EH (cell line): ENCODE results near the gene AFF1.

Source experiments
- DNase-seq: peaks from one replicate; pipeline ENCODE4 v3.0.0-alpha.2; 2015; ENCODE audit warnings: low read depth

Gene AFF1

GRCh38 chr4:87150498-87151261, 215.9 kb downstream of the AFF1 start:
- DNase-seq, result peak; percentile 76

GRCh38 chr4:87151730-87152129, 216.9 kb downstream of the AFF1 start:
- DNase-seq, result peak; percentile 53

DNA sequence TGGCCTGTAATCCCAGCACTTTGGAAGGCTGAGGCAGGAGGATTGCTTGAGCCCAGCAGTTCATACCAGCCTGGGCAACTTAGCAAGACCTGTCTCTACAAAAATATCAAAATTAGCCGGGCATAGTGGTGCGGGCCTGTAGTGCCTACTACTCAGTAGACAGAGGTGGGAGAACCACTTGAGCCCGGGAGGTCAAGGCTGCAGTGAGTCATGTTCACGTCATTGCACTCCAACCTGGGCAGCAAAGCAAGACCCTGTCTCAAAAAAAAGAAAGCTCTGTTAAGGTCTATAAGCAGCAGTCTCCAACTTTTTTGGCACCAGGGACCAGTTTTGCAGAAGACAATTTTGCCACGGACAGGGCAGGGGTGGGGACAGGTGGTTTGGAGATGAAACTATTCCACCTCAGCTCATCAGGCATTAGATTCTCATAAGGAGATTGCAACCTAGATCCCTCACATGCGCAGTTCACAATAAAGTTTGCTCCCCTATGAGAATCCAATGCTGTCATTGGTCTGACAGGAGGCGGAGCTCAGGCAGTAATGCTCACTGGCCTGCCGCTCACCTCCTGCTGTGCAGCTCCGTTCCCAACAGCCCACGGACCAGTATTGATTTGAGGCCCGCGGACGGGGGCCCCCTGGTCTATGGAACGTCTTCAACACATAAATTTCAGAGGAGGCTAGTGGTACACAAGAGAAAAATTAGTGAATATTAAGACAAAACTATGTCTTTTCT, 217.7 kb downstream of the AFF1 start:
- DNase-seq, result no peak

DNA sequence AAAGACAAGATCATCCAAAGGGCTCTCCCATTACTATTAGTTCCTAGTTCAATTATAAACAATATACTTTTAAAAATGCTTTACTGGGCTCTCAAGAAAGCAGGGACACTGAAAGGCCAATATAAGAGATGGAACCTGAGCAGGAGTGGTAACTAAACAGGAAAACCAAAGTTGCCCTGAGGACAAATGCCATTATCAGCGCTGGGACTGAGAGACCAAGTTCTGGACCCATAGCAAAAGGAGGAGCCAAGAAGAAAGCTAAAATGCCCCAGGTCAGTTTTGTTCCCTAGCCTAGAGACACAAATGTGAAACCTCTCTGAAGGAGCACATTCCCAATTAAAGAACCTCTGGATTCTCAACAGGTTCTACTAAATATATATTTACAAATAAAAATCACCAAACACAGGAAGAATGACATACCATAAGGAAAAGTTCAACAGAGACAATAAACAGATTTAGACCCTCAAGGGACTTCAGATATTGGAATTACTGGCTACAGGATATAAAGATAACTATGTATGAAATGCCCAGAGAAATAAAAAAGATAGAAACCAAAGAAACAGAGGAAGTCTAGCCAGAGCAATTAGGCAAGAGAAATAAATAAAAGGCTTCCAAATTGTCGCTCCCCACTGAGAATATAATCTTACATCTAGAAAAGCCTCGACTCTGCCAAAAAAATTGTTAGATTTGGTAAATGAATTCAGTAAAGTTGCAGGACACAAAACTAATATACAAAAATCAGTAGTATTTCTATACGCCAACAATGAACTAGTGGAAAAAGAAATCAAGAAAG, 218.5 kb downstream of the AFF1 start:
- peak; percentile 10 for DNase-seq

GRCh38 chr4:87165892-87166291, 231.1 kb downstream of the AFF1 start:
- no peak for DNase-seq

DNA sequence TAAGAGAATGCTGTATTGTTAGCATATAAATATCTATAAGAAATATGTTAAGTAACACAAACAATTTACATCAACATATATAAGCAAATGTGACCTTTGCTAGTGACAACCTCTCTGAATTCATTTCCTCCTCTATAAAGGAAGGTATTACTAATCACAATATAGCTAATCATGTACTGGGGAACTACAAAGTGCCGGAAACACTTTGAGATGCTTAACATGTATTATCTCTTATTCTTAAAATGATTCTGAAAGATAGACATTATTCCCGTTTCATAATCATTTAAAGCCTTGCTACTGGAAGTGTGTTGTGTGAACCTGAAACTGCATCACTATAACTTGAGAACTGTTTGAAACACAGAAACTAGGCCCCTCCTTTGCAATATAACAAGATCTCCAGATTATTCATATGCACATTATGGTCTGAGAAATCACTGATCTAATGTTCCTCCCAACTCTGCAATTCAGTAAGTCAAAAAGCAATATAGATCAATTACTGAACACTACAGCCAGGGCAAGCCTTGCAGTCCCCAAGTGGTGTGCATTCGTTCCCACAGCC, 231.6 kb downstream of the AFF1 start:
- DNase-seq, result no peak

DNA sequence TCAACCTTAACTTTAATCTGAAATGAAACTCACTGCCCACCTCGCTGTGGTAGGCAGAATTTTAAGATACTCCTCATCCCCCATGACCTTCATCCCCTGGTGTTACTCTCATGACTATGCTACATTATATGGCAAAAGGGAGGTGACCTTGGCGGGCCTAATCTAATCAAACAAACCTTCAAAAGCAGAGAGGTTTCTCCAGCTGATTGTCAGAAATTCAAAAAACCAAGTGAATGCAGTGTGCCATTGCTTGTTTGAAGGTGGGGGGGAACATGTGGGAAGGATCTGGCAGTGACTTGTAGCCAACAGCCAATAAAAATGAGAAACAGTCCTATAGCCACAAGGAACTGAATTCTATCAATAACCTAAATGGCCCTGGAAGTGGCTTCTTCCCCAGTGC, 237.1 kb downstream of the AFF1 start:
- DNase-seq, result no peak

DNA sequence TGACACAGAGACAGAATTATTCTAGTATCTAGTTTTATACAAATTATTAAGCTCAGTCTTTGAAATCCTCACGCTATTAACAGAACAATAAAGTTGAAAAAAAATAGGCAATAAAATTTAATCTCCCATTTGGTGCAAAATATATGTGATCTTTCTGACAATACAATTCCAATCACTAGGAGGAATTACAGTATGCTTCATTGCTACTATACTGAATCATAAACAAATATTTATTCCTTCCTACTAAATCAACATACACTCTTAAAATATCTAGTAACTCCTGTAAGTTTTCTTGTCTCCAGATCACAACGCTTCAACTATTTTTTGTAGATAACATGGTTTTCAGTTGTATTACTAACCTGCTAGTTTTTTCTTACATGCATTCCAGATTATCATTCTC, 239.9 kb downstream of the AFF1 start:
- no peak for DNase-seq

DNA sequence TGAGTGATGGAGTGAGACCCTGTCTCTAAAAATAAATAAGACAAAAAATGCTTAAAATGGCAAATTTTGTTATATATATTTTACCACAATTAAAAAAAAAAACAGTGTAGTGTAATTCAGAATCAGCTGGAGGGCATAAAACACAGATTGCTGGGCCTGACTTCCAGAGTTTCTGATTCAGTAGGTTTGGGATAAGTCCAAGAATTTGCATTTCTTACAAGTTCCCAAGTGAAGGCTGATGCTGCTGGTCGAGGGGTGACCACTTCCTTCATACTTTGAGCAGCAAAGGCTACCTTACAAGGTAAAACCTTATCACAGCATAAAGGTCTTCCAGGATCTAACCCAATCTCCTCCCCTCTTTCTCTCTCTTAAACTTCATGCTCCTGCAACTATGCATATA, 244.9 kb downstream of the AFF1 start:
- peak; percentile 74 for DNase-seq

DNA sequence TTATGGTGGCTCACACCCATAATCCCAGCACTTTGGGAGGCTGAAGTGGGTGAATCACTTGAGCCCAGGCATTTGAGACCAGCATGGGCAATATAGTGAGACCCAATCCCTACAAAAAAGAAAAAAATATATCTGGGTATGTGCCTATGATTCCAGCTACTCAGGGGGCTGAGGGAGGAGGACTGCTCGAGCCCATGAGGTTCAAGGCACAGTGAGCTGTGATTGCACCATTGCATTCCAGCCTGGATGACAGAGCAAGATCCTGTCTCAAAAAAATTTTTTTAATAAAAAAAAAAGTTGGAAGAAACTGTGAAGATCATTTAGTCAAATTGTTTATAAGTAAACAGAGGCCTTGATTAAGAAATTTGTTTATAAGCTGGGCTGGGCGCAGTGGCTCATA, 246.0 kb downstream of the AFF1 start:
- peak; percentile 50 for DNase-seq

DNA sequence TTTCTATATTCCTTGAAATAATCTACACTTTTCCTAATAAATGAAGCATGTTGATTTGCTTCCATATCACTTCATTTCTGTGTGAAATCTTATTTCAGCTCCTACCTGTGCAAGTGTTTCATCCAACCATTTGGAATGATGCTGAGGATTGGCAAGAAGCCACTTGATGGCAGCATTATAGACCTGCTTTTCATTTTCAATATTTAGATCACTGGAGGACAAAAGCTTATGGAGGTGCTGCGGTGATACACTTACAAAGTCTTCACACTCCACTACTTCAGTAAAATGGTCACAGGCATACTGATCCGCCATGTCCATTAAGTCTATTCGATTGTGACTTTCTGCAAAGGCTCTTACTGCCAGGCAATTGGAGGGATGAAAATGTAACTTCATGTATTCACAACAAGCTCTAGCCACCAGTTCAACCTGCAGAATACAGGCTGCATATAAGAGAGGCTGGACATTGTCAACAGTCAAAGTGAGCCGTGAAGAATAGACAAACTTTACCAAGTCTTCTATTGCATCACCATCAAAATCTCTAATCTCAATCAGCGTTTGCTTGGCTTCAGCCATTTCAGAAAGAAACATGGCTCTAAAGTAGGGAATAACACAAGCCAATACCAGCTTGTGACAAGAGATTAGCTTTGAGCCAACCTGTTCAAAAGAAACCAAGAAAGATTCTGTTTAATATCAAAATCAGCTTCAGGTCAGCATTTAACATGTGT, 250.5 kb downstream of the AFF1 start:
- DNase-seq, result no peak

GRCh38 chr4:87188048-87188447, 253.2 kb downstream of the AFF1 start:
- DNase-seq, result peak; percentile 49

DNA sequence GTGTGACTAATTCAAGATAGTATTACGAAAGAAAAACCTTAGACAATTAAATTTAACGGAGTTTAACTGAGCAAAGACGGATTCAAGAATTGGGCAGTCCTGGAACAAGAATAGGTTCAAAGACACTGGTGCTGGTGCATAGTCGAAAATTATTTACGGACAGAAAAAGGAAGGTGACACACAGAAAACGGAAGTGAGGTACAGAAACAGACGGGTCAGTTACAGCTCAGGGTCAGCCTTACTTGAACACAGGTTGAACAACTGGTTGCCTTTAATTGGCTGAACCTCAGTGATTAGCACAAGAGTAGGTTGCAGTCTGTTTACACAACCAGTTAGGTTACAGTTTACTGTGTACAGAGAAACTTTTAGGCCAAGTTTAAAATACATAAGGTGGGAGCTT, 254.1 kb downstream of the AFF1 start:
- DNase-seq, result peak; percentile 11
